OCI-LY3 (cell line): Measurements from ENCODE around the gene PSMG3.

Source experiments
- H2AFZ ChIP-seq: fragments of 200-600, 300-600 bp; shearing (Covaris generic); 2 replicates; pipeline ENCODE4 v1.6.0; 2014; ENCODE audit warnings: antibody characterized with exemption, low read depth, low read length
- H3K27ac ChIP-seq: fragments of 200-600, 300-600 bp; sonication (generic); 2 replicates; pipeline ENCODE4 v1.5.1; 2014; ENCODE audit warnings: mild to moderate bottlenecking, low read length, moderate library complexity, mixed read lengths
- H3K27me3 ChIP-seq: fragments of 200-600, 300-600 bp; sonication (generic); 2 replicates; pipeline ENCODE4 v1.6.1; 2014; ENCODE audit warnings: low read depth, low read length, mixed read lengths
- H3K36me3 ChIP-seq: fragments of 200-600, 300-600 bp; sonication (generic); replicated peaks from 2 replicates; pipeline ENCODE3; 2014; ENCODE audit warnings: low read depth, low read length, mixed read lengths
- H3K4me1 ChIP-seq: fragments of 300-600, 200-600 bp; sonication (generic); 2 replicates; pipeline ENCODE4 v1.6.1; 2014; ENCODE audit warnings: low read length, mixed read lengths
- H3K4me2 ChIP-seq: fragments of 200-600, 300-600 bp; sonication (generic); 2 replicates; pipeline ENCODE4 v1.6.1; 2014; ENCODE audit warnings: low read length, mixed read lengths
- H3K4me3 ChIP-seq: fragments of 300-600, 200-600 bp; sonication (generic); 2 replicates; pipeline ENCODE4 v1.5.1; 2014; ENCODE audit warnings: antibody characterized with exemption, mild to moderate bottlenecking, low read length, moderate library complexity
- H3K79me2 ChIP-seq: fragments of 300-600, 200-600 bp; shearing (Covaris generic); 2 replicates; pipeline ENCODE4 v1.6.1; 2014; ENCODE audit warnings: mild to moderate bottlenecking, low read length, mixed read lengths
- H3K9ac ChIP-seq: fragments of 300-600, 200-600 bp; shearing (Covaris generic); 2 replicates; pipeline ENCODE4 v1.6.0; 2014; ENCODE audit warnings: mild to moderate bottlenecking, low read length, moderate library complexity
- H3K9me3 ChIP-seq: fragments of 200-600, 300-600 bp; shearing (Covaris generic); 2 replicates; pipeline ENCODE4 v1.6.1; 2014; ENCODE audit warnings: low read length, mixed read lengths; ENCODE audit not compliant: insufficient read depth
- H4K20me1 ChIP-seq: fragments of 200-600, 300-600 bp; sonication (generic); 2 replicates; pipeline ENCODE4 v1.6.1; 2016; ENCODE audit warnings: low read length, mixed read lengths; ENCODE audit not compliant: insufficient read depth
- EZH2phosphoT487 ChIP-seq: fragments of 200-600 bp; shearing (Covaris generic); IDR thresholded peaks from 2 replicates; pipeline ENCODE4 v1.6.1; 2018; ENCODE audit warnings: antibody characterized with exemption, mixed run types, low read depth
- TF ChIP-seq, protein P1 (sequence below): fragments of 200-600, 300-600 bp; sonication (generic); IDR thresholded peaks from 2 replicates; pipeline ENCODE4 v1.5.1; 2014; ENCODE audit warnings: antibody characterized with exemption, low read length, low read depth

The PSMG3 gene

GRCh38 chr7:1548438-1548831, 21.4 kb downstream of the PSMG3 start:
- Histone ChIP-seq H3K27ac (no peak overlapping the region), H2AFZ (no peak overlapping the region), H3K9ac (no peak overlapping the region), H3K79me2 (no peaks in the 10 kb centered on the region), H4K20me1 (no peaks in the 10 kb centered on the region), H3K4me3 (no peak overlapping the region), H3K4me1 (no peaks in the 10 kb centered on the region), H3K36me3 (no peaks in the 10 kb centered on the region), H3K4me2 (no peak overlapping the region), H3K27me3 (no peaks in the 10 kb centered on the region), H3K9me3 (no peaks in the 10 kb centered on the region)
- TF ChIP-seq, protein P1, sequence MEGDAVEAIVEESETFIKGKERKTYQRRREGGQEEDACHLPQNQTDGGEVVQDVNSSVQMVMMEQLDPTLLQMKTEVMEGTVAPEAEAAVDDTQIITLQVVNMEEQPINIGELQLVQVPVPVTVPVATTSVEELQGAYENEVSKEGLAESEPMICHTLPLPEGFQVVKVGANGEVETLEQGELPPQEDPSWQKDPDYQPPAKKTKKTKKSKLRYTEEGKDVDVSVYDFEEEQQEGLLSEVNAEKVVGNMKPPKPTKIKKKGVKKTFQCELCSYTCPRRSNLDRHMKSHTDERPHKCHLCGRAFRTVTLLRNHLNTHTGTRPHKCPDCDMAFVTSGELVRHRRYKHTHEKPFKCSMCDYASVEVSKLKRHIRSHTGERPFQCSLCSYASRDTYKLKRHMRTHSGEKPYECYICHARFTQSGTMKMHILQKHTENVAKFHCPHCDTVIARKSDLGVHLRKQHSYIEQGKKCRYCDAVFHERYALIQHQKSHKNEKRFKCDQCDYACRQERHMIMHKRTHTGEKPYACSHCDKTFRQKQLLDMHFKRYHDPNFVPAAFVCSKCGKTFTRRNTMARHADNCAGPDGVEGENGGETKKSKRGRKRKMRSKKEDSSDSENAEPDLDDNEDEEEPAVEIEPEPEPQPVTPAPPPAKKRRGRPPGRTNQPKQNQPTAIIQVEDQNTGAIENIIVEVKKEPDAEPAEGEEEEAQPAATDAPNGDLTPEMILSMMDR = no peak
- TF ChIP-seq EZH2phosphoT487 = no peak

DNA sequence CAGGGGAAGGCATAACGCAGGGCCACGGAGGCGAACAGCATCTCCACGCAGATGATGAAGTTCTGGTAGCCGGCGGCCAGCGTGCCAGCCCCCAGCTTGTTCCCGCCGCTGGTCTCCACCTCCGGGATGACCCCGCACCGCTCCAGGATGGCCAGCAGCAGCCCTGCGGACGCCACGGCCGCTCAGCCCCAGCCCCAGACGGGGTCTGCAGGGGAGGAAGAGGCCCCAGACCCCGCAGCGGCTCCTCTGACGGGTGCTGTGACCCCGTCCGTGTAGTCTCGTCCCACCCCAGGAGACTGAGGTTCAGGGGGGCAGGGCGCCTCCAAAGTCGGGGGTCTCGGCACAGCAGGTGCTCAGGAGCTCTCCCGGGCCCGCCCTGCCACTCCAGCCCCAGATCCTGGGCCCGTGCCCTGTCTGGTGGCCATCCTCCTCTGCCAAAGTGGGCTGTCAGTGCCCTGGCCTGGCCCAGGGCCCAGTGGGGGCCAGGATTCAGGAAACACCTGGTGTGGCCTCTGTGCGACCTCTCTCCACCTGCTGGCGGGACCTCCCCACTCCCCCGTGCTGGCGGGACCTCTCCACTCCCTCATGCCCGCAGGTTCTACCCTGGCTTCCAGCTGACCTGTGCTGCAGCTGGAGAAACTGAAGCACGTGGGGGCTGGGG, 21.9 kb downstream of the PSMG3 start:
- H3K27me3 ChIP-seq = no peaks in the 10 kb centered on the region
- H4K20me1 ChIP-seq = no peaks in the 10 kb centered on the region
- H3K4me1 ChIP-seq = no peaks in the 10 kb centered on the region
- H3K9me3 ChIP-seq = no peaks in the 10 kb centered on the region
- no peak overlapping the region for H3K4me3 ChIP-seq
- no peaks in the 10 kb centered on the region for H3K36me3 ChIP-seq
- no peak for TF ChIP-seq EZH2phosphoT487
- TF ChIP-seq, protein P1 = no peak
- H3K79me2 ChIP-seq = no peaks in the 10 kb centered on the region
- H3K4me2 ChIP-seq = no peak overlapping the region
- no peak overlapping the region for H3K9ac ChIP-seq
- H3K27ac ChIP-seq = no peak overlapping the region
- H2AFZ ChIP-seq = no peak overlapping the region

DNA sequence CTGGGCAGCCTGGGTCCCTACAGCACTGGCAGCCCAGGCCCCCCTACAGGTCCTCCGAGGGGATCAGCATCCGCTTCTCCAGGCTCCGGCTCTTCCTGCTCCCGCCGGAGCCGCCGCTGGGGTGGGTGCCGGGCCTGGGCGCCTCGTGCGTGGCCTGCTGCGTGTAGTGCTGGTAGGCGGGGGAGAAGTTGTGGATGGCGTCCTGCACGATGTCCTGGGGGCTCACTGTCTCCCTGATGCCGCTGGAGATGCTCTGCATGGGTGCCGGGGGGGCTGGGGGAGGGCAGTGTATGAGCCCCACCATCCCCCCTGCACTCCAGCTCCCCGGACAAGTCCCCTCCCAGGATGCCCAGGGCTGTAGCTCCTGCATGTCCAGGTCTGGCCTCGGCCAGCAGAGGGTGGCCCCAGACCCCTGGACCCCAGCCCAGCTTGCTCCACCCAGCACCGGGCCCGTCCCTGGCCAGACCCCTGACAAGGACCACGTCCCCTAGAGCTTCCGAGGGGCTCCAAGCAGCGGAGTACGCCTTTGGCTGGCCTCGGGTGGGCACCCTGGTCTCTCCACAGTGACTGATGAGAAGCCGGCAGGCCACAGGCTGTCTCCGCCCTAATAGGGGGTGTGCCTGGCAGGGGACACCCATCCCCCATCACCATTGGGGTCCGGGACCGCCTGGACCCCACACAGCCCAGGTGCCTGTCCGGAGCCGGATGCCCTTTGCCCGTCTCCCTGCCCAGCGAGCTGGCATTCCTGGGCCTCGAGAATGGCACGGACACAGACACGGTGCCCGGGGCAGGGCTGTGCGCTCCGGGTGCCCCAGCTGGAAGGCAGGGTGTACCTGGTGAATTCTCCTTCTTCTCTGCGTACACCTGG, 22.7 kb downstream of the PSMG3 start:
- no peaks in the 10 kb centered on the region for H3K4me1 ChIP-seq
- TF ChIP-seq, protein P1 = no peak
- TF ChIP-seq EZH2phosphoT487 = no peak
- no peak overlapping the region for H3K4me3 ChIP-seq

DNA sequence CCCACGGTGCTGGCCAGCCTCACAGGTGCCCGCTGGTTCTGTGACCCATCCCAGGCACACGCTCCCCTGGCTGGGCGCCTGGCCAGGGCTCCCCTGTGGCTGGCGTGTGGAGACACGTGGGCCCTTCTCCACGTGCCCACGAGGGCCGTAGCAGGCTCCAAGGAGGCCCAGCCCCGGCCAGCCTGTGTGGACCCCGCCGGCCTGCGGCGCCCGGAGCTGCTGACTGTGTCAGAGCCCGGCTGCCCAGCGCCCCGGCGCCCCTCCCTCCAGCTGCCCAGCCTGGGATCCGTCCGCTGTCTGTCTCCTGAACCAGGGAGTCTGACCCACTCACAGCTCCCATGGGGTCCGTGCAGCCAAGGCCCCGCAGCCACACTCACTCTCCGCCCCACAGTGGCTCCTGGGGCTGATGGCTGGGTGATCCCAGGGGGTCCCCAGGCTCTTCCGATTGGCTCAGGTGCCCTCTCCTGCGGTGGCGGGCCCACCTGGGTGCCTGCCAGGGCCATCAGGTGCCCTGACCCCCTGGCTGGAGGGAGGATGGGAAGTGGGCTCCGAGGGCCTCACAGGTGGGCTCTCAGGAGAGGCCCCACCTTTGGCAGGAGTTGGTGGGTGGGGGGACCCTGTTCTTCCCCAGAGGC, 23.4 kb downstream of the PSMG3 start:
- no peak overlapping the region for H3K27ac ChIP-seq
- TF ChIP-seq EZH2phosphoT487 = no peak
- TF ChIP-seq, protein P1 = no peak
- H3K4me2 ChIP-seq = no peak overlapping the region
- H3K9me3 ChIP-seq = no peaks in the 10 kb centered on the region
- no peak overlapping the region for H3K9ac ChIP-seq
- no peaks in the 10 kb centered on the region for H3K36me3 ChIP-seq
- no peaks in the 10 kb centered on the region for H3K27me3 ChIP-seq
- H3K4me1 ChIP-seq = no peaks in the 10 kb centered on the region
- H3K79me2 ChIP-seq = no peaks in the 10 kb centered on the region
- H3K4me3 ChIP-seq = no peak overlapping the region
- H2AFZ ChIP-seq = no peak overlapping the region
- H4K20me1 ChIP-seq = no peaks in the 10 kb centered on the region

More for the DNA sequence above, 22.7 kb downstream of the PSMG3 start:
- Histone ChIP-seq H3K36me3 (no peaks in the 10 kb centered on the region), H3K79me2 (no peaks in the 10 kb centered on the region), H4K20me1 (no peaks in the 10 kb centered on the region), H3K9me3 (no peaks in the 10 kb centered on the region), H3K4me2 (no peak overlapping the region), H3K27me3 (no peaks in the 10 kb centered on the region), H3K9ac (no peak overlapping the region), H3K27ac (no peak overlapping the region), H2AFZ (no peak overlapping the region)
